Left renal pelvis (tissue), 4 donors: ENCODE measurements around the gene SCO1. TPM values are rescaled to one million over a fixed set of nuclear protein-coding genes. Genes with fewer than 3 reads are reported as not detected.
A peak's percentile ranks its signal among the peaks of the same experiment; 100 is the strongest.
"Not testable (repeated sequence)": the region's sequence is repeated elsewhere in the genome, so short reads cannot be mapped to it uniquely, and the experiment has no call there.

Source experiments
- DNase-seq, 4 donors: peaks; one replicate each; pipeline ENCODE4 v3.0.0-alpha.2; 2013; ENCODE audit warnings: low read depth in 4 of 4, low spot score in 3 of 4
- polyA plus RNA-seq, 4 donors: library from polyadenylated mRNA; unstranded; fragments of 120-200 nt; gene quantifications; one replicate each; pipeline ENCODE4 v1.2.1, GENCODE V29; 2013; ENCODE audit not compliant: insufficient read length in 4 of 4

The SCO1 gene
- 10 to 100 TPM; 29.4 to 41.8 (median 38.4) TPM for polyA plus RNA-seq

DNA sequence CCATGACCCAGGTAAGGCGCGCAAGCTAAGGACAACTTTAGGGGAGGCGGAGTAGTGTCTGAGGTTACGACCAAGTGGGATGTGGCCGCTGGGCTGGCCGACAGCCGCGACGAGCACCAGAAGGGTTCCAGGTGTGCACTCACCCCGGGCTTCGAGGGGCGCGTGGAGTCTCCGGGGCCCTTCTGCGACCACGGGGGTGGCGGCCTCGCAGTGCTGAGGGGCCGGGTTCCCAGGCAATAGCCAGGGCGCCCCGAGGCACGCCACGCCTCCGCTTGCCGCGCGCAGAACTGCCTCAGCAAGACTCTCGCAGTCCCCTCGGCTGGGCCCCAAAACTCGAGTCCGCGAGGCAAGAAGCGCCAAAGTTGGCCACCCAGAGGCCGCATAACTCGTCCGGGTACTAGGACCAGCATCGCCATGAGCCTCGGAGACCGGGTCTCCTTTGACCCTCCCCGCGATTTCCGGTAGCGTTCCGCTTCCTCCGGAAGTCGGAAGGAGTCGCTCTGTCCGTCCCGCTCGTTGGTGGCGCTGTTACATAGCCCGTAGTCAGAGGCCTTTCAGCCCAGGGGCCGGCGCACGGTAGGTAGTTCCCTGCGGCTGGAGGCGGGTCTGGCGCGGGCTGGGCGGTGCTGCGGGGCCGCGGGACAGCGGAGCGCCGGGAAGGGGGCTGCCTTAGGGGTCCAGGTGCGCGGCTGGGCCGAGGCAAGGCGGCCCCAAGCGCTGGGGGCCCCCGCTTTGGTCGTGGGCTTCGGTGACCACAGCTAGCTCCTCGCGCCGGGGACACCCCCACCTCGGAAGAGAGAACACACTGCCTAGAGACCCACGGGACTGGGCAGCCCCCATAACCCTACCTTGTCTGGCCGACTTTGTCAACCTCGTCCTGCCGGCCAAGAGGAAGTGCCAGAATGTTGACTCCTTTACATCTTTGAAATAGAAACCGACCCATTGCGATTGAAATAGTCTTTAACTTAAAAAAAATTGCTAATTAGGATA, at the start of gene SCO1, which contains the start of gene ADPRM:
Gene SCO1, minus strand, starts transcription at position 442 of the 990 bp plus-strand sequence. Its CDS starts 26 bp downstream, at position 416.
Gene ADPRM, plus strand, starts transcription at position 503 of the 990 bp plus-strand sequence. CDS start 7,333 bp downstream, outside the sequence.
- DNase-seq, result peak; percentile 88 to 94 (median 90)

DNA sequence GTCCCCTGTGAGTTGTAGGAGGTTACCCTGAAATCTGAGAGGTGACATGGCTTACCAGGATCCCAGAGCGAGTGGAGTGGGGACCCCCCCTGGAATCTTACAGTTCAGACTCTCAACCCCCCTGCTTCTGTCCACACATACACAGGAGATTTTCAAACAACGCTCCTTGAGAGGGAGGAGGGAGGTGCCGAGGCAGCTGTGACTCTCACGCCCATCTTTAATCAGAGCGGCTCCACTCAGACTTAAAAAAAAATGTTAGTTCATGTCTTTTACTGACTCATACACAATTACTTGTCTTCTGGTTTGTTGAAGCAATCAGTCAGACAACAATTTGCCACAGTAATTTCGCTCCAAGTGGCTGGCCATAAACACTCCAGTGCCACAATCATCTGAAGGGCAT, 47.9 kb upstream of the SCO1 start:
- no peak for DNase-seq

DNA sequence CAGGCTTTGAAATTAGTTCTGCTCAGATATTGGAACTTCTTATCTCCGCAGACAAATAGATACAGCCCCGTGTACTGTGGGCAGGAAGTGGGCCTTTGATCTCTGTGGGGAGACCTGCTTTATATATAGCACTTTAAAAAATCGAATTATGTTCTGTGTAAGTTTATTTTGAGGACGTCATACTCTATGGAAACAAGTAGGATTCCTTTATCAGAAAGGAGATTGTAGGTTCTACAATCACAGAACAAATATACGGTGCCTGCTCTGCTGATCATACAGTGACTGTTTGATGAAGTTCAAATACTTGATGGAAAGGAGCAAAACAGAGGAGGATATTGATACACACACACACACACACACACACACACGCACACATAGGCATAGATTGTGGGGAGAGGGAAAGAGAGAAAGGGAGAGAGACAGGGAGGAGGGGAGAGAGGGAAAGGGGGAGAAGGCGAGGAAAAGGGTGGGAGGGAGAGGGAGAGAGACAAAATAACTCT, 47.2 kb upstream of the SCO1 start:
- no peak for DNase-seq

DNA sequence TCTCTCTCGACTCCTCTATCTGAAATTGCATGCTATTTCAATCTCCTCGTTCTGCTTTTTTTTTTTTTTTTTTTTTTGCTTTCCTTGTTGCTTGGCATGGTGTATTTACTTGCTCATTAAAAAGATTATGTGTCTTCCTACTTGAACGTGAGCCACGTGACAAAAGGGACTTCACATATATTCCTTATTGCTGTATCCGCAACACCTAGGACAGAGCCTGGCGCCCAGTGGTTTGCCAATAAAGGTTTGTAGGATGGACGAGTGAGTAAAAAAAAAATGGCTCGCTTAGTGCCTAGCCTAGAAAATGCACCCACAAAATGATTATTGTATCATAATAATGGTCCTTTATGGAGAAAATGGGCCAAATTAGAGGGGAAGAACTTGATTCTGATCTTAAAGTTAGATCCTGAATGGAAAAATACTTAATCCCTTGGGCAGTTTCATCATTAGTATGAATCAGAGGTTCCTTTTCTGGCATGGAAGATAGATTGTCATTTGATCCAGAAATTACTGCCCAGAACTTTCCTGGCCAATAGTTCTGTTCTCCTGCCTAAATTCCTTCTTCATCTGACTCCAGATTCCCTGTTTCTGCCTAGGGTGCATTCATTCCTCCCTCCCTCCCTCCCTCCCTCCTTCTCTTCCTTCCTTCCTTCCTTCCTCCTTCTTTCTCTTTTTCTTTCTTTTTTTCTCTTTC, 46.1 kb upstream of the SCO1 start:
- no peak for DNase-seq

DNA sequence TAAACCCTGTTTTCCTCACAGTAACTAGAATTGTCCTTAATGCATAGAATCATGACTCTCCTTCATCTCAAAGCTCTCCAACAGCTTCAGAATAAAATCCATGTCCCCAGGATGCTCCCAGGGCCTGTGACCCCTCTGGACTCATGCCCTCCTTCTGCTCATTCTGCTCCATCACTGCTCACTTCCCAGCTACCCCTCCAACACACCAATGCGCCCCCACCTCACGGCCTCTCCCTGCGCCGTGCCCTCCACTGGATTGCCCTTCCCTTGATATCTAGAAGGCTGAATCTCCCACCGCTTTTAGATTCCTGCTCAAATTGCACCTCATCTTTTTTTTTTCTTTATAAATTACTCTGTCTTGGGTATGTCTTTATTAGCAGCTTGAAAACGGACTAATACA, 45.1 kb upstream of the SCO1 start:
- no peak for DNase-seq

DNA sequence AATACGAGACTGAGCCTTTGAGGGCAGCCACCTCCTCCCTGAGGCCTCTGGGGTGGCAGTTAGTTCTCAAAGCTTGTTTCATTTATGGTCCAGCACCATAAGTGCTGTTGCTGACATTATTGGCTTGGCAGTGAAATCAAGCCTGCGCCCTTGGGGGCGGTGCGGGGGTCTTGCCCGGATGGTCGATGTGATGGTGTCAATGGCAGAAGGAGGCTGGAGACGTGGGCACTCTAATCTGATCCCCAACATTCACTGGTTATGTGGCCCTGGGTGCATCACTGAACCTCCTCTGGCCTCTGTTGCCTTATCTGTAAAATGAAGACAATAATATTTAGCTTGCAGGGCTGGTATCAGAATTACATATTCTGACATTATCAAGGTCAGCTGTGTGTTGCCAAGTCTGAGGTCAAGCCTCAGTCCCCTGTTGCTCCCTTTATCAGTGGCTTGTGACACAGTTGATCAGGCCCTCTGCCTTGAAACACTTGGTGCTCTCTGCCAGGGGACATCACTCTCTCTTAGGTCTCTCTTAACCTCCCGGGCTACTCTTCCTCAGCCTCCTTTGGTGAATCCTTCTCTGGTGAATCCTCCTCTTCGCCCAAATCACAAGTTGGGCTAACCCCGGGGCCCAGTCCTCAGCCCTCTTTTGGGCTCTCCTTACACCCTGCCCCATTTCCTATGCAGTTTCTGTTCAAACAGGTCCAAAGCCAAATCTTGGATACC, 44.2 kb upstream of the SCO1 start:
- no peak for DNase-seq

DNA sequence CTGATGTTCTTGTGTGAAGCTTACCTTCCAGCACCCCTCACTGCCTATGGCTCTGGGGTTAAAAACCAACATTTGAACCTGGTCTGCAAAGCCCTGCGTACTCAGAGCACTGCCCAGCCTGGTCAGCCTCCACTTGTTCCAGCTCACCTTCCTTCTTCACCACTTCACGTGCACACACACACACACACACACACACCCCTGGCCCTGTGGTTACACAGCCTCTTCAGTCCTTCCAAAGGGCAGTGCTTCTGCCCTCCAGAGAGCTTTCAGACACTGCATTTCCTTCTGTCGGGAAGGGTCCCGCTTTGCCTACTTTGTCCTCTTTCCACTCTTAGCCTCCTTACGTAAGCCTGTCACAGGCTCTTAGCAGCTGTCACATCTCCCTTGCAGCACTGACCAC, 42.1 kb upstream of the SCO1 start:
- no peak for DNase-seq

DNA sequence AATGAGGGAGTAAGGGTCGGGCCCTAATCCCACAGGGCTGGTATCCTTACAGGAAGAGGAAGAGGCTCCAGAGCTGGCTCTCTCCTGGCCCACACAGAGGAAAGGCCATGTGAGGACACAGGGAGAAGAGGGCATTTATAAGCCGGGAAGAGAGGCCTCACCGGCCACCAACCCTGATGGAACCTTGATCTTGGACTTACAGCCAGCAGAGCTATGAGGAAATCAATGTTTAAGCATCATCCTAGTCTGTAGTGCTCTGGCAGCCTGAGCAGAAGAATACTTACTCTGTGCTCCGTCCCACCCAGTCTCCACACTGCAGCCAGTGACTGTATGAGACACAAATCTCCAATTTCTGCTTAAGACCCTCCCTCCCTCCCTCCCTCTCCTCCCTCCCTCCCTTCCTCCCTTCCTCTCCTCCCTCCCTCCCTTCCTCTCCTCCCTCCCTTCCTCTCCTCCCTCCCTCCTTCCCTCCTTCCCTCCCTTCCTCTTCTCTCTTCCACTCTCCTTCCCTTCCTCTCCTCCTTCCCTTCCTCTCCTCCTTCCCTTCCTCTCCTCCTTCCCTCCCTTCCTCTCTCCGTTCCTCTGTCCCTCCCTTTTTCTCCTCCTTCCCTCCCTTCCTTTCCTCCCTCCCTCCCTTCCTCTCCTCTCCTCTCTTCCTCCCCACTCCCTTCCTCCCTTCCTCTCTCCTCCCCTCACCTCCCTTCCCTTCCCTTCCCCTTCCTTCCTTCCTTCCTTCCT, 41.4 kb upstream of the SCO1 start:
- DNase-seq, result no peak

DNA sequence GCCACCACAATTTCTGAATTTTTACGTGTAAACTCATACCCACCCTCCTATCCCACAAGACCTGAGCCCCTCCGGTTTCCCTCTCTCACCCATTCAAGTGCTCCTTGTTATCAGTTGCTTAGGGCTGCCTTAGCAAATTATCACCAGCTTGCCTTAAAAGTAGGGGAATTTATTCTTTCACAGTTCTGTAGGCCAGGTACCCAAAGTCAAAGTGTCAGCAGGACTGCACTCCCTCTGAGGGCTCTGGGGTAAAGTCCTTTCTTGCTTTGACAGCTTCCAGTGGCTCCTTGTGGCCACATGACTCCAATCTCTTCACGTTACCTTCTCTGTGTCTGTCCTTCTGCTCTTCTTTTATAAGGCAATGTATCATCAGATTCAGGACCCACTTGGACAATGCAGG, 40.4 kb upstream of the SCO1 start:
- DNase-seq, result no peak

DNA sequence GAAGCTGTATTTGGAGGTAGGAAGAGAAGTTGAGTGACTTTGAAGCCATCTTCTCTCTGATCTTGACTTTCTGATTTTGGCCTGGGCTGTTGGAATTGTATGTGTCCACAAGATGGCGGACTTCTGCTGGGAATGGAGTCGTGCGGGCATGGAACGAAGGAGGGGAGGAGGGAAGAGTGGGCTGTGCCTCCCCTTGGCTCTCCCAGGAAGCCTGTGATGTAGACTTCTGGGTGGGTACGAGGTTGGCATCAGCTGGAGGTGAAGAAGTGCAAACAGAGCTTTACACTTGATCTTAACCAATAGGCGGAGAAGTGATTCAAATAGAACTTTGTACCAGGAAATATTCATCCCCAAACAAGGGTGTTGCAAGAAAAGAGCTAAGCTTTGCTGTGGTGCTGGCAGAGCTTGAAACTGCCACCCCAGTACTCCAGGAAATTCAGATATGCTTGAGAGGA, 39.9 kb upstream of the SCO1 start:
- peak in 1 of 4 donors; percentile 53 for DNase-seq

DNA sequence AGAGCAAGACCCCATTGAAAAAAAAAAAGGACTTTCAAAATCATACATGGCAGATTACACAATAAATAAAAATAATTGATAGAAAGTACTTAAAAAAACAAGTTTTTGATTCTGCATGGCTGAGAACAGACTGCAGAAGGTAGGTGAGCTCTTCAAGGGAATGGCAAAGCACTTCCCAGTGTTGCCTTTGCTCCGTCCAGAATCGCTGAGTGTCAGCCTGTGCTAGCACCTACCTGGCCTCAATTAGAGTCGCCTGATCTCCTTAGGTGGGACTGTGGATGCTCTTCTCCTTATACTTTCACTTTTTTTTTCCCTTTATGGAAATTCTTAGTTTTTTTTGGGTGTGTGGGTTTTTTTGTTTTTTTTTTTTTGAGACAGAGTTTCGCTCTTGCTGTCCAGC, 38.5 kb upstream of the SCO1 start:
- no peak for DNase-seq

DNA sequence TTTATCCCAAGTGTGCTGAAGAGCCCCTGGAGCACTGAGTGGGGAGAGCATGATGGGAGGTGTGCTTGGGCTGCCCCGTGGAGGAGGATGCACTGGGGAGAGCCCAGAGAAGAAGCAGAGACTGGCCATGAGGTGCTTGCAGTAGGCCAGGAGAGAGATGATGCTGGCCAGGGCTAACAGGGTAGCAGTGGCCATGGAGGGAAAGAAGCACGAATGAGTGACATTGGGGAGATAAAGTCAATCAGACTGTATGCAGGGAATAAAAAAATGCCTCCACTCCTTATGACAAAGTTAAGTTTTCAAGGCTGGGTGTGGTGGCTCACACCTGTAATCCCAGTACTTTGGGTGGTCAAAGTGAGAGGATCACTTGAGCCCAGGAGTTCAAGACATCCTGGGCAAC, 37.9 kb upstream of the SCO1 start:
- DNase-seq, result no peak

DNA sequence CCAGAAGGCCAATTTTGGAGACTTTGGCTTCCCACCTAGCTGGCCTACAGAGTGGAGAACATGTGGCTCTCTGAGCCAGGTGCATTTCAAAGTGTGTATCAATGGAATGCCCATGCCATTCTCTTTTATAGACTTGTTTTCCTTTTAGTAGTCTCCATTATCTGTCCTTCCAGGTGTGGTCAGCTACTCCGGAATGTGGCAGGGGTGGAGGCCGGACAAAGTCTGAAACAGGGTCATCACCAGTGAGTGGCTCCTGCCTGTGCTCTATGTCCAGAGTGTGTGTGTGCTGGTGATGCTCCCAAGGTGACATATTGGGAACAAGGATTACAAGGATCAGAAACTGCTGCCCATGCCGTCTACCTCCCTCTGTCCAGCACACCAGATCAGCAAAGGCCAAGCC, 36.3 kb upstream of the SCO1 start:
- DNase-seq, result no peak

DNA sequence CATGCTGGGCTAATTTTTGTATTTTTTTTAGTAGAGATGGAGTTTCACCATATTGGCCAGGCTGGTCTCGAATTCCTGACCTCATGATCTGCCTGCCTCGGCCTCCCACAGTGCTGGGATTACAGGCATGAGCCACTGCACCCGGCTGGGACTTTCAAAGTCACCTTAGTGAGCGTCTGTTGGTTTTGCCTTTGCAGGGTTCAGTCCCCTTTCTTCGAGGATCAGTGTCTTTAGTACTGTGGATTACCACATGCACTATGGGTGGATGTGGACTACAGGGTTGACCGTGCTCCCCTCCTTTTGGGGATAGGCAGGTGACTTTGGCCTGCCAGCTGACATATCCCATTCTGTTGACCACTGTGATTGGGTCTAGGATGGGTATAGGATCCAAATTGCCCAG, 34.8 kb upstream of the SCO1 start:
- DNase-seq, result not testable (repeated sequence)

DNA sequence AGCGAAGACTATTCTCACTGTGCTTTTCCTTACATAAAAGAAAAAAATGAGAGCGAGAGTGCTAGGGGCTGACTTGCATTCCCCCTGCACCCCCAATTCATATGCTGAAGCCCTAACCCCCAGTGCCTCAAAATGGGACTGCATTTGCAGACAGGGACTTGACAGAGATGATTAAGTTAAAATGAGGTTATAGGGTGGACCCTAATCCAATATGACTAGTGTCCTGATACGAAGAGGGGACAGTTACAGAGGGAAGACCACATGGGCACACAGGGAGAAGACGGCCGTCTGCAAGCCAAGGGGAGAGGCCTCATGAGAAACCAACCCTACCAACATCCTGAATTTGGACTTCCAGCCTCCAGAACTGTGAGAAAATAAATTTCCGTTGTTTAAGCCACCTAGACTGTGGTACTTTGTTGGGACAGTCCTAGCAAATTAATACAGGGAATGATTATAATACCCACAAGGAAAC, 34.1 kb upstream of the SCO1 start:
- DNase-seq, result no peak

DNA sequence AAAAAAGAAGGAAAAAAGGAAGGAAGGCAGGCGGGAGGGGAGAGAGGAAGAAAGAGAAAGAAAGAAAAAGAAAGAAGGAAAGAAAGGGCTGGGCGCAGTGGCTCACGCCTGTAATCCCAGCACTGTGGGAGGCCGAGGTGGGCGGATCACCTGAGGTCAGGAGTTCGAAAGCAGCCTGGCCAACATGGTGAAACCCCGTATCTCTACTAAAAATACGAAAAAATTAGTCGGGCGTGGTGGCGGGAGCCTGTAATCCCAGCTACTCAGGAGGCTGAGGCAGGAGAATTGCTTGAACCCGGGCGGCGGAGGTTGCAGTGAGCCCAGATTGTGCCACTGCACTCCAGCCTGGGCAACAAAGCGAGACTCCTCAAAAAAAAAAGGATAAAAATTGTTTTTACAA, 32.9 kb upstream of the SCO1 start:
- not testable (repeated sequence) for DNase-seq

DNA sequence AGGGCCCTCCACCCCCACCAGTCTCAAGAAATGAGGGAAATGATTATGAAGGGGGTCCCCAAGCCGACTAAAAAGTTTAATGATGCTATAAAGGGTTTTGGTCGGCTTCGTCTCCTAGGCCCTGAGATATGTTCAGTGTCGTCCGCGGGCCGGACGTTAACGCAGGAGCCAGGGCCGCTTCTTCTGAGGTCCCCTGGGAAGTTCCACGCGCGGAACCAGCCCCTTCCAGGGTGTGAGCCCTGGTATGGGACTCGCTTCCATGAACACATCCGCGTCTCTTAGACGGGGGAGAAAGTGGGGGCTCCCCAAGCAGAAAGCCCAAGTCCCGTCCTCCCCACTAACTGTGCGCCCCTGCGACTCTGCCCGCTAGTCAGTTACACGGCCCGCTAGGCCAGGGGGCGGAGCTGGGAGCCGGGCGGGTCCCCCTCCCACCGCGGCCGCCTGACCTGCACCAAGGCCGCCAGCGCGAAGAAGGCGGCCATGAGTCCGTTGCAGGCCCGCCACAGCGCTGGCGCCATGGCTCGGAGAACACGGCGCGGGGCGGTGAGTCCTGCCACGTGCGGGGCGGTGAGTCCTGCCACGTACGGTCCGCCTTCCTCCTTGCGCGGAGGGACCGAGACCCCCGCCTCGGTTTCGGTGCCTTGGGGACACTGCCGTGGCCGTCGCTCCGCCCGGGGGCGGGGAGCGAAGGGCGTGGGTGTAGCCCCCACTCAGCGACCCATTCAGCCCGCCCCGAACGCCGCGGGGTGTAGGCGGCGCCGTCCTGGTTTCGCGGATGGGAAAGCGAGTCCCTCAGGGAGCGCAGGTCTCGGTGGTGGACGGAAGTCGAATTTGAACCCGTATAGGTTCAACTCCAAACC, 32.2 kb upstream of the SCO1 start, which contains the start of gene TMEM220:
Gene TMEM220, minus strand, starts transcription at position 690 of the 860 bp plus-strand sequence. Its CDS starts 172 bp downstream, at position 518.
- DNase-seq, result peak; percentile 59 to 64 (median 62)

DNA sequence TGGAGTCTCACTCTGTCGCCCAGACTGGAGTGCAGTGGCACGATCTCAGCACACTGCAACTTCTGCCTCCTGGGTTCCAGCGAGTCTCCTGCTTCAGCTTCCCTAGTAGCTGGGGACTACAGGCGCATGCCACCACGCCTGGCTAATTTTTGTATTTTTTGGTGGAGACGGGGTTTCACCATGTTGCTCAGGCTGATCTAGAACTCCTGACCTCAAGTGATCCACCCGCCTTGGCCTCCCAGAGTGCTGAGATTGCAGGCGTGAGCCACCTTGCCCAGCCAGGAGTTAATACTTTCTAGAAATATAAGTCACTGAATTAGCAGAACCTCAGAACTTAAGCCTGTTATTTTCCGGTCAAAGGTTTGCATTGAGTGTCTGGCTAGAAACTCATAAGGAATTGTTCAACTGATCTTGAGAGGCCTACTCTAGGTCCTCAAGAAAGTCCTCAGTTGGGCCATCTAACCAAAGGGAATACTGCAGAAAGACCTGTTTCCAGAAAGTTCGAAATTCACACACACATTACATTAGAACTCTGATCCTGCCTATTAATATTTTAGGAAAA, 31.1 kb upstream of the SCO1 start:
- DNase-seq, result no peak
